OCI-LY1 (cell line): ENCODE results near the gene CETN3.

Source experiments
- H2AFZ ChIP-seq: fragments of 200-600 bp; sonication (generic), shearing (Covaris generic); 2 replicates; pipeline ENCODE4 v1.6.0; 2014; ENCODE audit warnings: antibody characterized with exemption, mild to moderate bottlenecking, low read length
- H3F3A ChIP-seq: fragments of 200-600 bp; sonication (generic), shearing (Covaris generic); 2 replicates; pipeline ENCODE4 v1.6.0; 2014; ENCODE audit warnings: mild to moderate bottlenecking, antibody characterized with exemption, low read length, moderate library complexity; ENCODE audit not compliant: insufficient read depth
- H3K27ac ChIP-seq: fragments of 200-600 bp; sonication (generic); 2 replicates; pipeline ENCODE4 v1.5.1; 2014; ENCODE audit warnings: low read length, mixed run types, mild to moderate bottlenecking, low read depth; ENCODE audit not compliant: poor library complexity, severe bottlenecking
- H3K27me3 ChIP-seq: fragments of 200-600 bp; sonication (generic); 2 replicates; pipeline ENCODE4 v1.6.0; 2014; ENCODE audit warnings: antibody characterized with exemption, mild to moderate bottlenecking, low read length, moderate library complexity; ENCODE audit not compliant: insufficient read depth
- H3K36me3 ChIP-seq: fragments of 200-600 bp; sonication (generic); 2 replicates; pipeline ENCODE4 v1.6.1; 2014; ENCODE audit warnings: mild to moderate bottlenecking, antibody characterized with exemption, low read length, moderate library complexity, mixed read lengths; ENCODE audit not compliant: insufficient read depth
- H3K4me1 ChIP-seq: fragments of 200-600 bp; sonication (generic); 2 replicates; pipeline ENCODE4 v1.5.1; 2014; ENCODE audit warnings: mild to moderate bottlenecking, low read length, moderate library complexity; ENCODE audit not compliant: insufficient read depth, severe bottlenecking
- H3K4me2 ChIP-seq: fragments of 200-600 bp; sonication (generic), shearing (Covaris generic); 2 replicates; pipeline ENCODE4 v1.6.1; 2014; ENCODE audit warnings: low read length
- H3K4me3 ChIP-seq: fragments of 200-600 bp; sonication (generic); 2 replicates; pipeline ENCODE4 v1.5.1; 2014; ENCODE audit warnings: low read length, low read depth, mild to moderate bottlenecking, mixed read lengths; ENCODE audit not compliant: poor library complexity, severe bottlenecking
- H3K79me2 ChIP-seq: fragments of 200-600 bp; shearing (Covaris generic); 2 replicates; pipeline ENCODE4 v1.6.1; 2016; ENCODE audit warnings: mixed run types, low read length, mixed read lengths; ENCODE audit not compliant: insufficient read depth
- H3K9ac ChIP-seq: fragments of 200-600 bp; sonication (generic), shearing (Covaris generic); 2 replicates; pipeline ENCODE4 v1.6.1; 2014; ENCODE audit warnings: mild to moderate bottlenecking, low read length, mixed read lengths
- H3K9me2 ChIP-seq: fragments of 200-600 bp; sonication (generic), shearing (Covaris generic); 2 replicates; pipeline ENCODE4 v1.6.1; 2014; ENCODE audit warnings: low read depth, mild to moderate bottlenecking, low read length, mixed read lengths
- H3K9me3 ChIP-seq: fragments of 200-600 bp; shearing (Covaris generic); 2 replicates; pipeline ENCODE4 v1.6.1; 2014; ENCODE audit warnings: low read length, mixed read lengths
- H4K20me1 ChIP-seq: fragments of 200-600 bp; sonication (generic), shearing (Covaris generic); 2 replicates; pipeline ENCODE4 v1.6.0; 2016; ENCODE audit warnings: mild to moderate bottlenecking, low read length; ENCODE audit not compliant: insufficient read depth
- EZH2 ChIP-seq: fragments of 200-600 bp; sonication (generic), shearing (Covaris generic); IDR thresholded peaks from 2 replicates; pipeline ENCODE4 v1.8.0; 2017; ENCODE audit warnings: borderline replicate concordance, mixed run types, mild to moderate bottlenecking, antibody characterized with exemption, low read length, moderate library complexity, mixed read lengths
- TF ChIP-seq, protein P1 (sequence below): fragments of 200-600 bp; sonication (generic), shearing (Covaris generic); IDR thresholded peaks from 2 replicates; pipeline ENCODE4 v1.5.1; 2017; ENCODE audit warnings: mild to moderate bottlenecking, antibody characterized with exemption, low read length, moderate library complexity, mixed read lengths

The CETN3 gene

DNA sequence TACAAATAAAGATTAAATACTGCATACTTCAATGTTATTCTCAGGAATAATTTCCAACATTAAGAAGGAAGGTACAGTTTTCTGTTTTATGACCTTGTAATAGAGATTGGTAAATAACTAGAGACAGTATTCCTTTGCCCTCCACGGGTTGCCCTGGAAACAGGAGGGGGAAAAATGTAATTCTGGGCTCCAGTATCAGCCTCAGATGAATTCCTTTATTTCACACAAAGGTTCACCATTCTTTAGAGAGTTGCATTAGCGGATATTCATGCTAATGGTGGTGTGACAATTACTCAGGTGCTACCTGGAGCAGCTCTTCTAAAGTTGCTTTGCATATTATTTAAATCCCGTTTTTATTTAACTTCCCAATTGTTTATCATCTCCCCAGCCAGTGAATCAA lies 42.6 kb downstream of the CETN3 start:
- no peaks in the 10 kb centered on the region for H4K20me1 ChIP-seq
- H2AFZ ChIP-seq = no peak overlapping the region
- H3K36me3 ChIP-seq = no peaks in the 10 kb centered on the region
- no peaks in the 10 kb centered on the region for H3K79me2 ChIP-seq
- H3F3A ChIP-seq = no peaks in the 10 kb centered on the region
- H3K4me2 ChIP-seq = no peak overlapping the region
- no peak overlapping the region for H3K9ac ChIP-seq
- H3K4me1 ChIP-seq = no peaks in the 10 kb centered on the region
- H3K27ac ChIP-seq = no peak overlapping the region
- no peaks in the 10 kb centered on the region for H3K27me3 ChIP-seq
- H3K9me2 ChIP-seq = no peaks in the 10 kb centered on the region
- H3K9me3 ChIP-seq = no peaks in the 10 kb centered on the region
- H3K4me3 ChIP-seq = no peak overlapping the region
- TF ChIP-seq, protein P1, sequence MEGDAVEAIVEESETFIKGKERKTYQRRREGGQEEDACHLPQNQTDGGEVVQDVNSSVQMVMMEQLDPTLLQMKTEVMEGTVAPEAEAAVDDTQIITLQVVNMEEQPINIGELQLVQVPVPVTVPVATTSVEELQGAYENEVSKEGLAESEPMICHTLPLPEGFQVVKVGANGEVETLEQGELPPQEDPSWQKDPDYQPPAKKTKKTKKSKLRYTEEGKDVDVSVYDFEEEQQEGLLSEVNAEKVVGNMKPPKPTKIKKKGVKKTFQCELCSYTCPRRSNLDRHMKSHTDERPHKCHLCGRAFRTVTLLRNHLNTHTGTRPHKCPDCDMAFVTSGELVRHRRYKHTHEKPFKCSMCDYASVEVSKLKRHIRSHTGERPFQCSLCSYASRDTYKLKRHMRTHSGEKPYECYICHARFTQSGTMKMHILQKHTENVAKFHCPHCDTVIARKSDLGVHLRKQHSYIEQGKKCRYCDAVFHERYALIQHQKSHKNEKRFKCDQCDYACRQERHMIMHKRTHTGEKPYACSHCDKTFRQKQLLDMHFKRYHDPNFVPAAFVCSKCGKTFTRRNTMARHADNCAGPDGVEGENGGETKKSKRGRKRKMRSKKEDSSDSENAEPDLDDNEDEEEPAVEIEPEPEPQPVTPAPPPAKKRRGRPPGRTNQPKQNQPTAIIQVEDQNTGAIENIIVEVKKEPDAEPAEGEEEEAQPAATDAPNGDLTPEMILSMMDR = no peak
- no peak for TF ChIP-seq EZH2

DNA sequence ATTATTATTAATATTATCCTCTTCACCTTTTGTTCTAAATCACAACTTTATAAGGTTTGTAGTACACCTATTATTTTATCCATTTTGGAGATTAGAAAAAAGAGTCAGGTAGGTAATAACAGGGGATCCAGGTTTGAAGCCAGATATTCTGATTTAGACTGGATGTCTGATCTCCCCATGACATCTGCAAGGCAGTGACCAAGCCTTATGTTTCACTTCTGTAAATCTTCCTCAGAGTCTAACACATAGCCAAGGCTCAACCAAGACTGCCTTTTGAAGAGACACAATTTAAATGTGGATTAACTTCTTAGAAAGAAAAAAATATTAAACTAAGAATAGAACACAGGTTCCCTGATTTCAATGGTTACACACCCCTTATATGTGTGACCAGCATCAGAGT lies 44.2 kb downstream of the CETN3 start:
- no peaks in the 10 kb centered on the region for H3F3A ChIP-seq
- H3K9me2 ChIP-seq = no peaks in the 10 kb centered on the region
- H3K9me3 ChIP-seq = no peaks in the 10 kb centered on the region
- H3K4me3 ChIP-seq = no peak overlapping the region
- H2AFZ ChIP-seq = no peak overlapping the region
- no peak for TF ChIP-seq EZH2
- TF ChIP-seq, protein P1 = no peak
- H3K9ac ChIP-seq = no peak overlapping the region
- H3K27ac ChIP-seq = no peak overlapping the region
- no peaks in the 10 kb centered on the region for H3K27me3 ChIP-seq
- H3K4me2 ChIP-seq = no peak overlapping the region
- H3K4me1 ChIP-seq = no peaks in the 10 kb centered on the region
- no peaks in the 10 kb centered on the region for H3K79me2 ChIP-seq
- H3K36me3 ChIP-seq = no peaks in the 10 kb centered on the region
- no peaks in the 10 kb centered on the region for H4K20me1 ChIP-seq

DNA sequence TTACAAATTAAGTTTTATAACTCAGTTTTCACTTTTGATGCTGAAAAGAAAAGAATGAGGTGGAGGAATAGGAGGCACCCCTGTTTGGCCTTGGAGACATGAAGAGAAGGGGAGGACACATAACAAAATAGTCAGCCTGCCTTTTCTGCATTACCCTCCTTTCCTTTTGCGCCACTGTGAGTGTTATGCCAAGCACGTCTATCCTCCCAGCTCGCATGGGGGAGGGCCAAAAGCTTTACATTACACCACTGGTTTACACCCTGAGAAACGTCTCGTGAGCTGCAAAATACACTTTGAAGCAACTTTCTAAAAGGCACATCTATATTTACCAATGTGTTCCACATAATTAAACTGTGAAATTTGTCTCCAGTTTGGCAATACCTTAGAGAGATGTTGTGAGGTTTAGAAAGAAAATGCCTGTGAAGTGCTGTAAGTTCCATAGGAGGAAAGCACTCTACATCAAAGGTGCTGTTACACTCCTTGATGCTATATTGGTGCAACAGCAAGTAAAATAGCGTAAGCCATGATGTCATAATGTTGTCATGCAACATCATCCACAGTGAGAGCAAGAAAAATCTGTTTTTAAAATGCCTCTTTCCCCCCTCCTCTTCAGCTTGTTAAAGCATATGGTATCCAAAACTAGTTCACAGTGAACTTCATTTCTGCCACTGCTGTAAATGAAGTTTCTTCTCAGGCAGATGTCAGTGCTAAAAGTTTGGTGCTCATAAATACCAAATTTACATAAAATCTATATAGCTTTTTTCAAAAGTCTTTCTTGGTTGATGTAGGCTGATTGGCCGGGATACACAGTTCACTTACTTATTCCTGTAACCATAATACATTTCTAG lies 50.3 kb downstream of the CETN3 start:
- no peaks in the 10 kb centered on the region for H3K9me2 ChIP-seq
- no peaks in the 10 kb centered on the region for H3K36me3 ChIP-seq
- H3K9me3 ChIP-seq = no peaks in the 10 kb centered on the region
- H3F3A ChIP-seq = no peaks in the 10 kb centered on the region
- H3K4me3 ChIP-seq = no peak overlapping the region
- H3K4me2 ChIP-seq = no peak overlapping the region
- TF ChIP-seq, protein P1 = no peak
- TF ChIP-seq EZH2 = no peak
- H2AFZ ChIP-seq = no peak overlapping the region
- H3K27ac ChIP-seq = no peak overlapping the region
- H3K9ac ChIP-seq = no peak overlapping the region
- H3K79me2 ChIP-seq = no peaks in the 10 kb centered on the region
- H4K20me1 ChIP-seq = no peaks in the 10 kb centered on the region
- no peaks in the 10 kb centered on the region for H3K27me3 ChIP-seq
- no peaks in the 10 kb centered on the region for H3K4me1 ChIP-seq
